Measurements from ENCODE around the gene PPP2R1A. TPM values are rescaled to one million over a fixed set of nuclear protein-coding genes. Genes with fewer than 3 reads are reported as not detected.
"Not testable (repeated sequence)": the region's sequence is repeated elsewhere in the genome, so short reads cannot be mapped to it uniquely, and the experiment has no call there.

PPP2R1A gene
- total RNA-seq, 1 donor from 2014 or later, result 184 TPM

DNA sequence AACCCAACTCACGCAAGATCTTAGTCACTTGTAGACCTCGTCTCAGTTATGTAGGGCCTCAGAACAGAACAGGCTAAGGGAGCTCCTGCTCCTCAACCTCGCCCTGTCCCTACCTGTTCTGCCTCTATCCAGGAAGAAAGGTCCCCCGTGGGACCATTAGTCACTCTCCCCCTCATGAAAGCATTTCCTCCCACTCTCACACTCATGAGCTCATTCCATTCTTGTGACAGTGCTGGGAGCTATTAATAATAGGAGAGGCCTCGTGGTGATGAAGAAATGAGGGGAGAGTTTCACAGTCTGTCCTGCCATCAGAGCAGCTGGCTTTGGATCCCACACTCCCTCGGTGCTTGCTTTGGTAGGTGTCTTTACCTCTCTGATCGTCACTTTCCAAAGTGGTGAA lies 10.2 kb downstream of the PPP2R1A start:
- no peak for DNase-seq (ENCODE audit: low spot score)

DNA sequence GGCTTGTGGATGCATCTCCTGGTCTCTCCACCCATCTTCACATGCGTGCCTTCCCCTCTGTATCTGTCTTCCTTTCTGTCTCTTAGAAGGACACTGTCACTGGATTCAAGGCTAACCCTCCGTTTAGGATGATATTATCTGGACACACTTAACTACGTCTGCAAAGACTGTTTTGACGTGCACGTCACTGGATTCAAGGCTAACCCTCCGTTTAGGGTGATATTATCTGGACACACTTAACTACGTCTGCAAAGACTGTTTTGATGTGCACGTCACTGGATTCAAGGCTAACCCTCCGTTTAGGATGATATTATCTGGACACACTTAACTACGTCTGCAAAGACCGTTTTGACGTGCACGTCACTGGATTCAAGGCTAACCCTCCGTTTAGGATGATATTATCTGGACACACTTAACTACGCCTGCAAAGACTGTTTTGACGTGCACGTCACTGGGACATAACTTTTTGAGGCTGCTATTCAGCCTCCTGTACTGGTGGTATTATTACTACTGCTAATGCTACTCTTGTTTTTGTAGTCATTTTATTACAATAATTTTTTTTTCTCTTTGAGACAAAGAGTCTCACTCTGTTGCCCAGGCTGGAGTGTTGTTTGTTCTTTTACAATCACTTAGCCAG lies 11.0 kb downstream of the PPP2R1A start:
- not testable (repeated sequence) for DNase-seq (ENCODE audit: low spot score)

DNA sequence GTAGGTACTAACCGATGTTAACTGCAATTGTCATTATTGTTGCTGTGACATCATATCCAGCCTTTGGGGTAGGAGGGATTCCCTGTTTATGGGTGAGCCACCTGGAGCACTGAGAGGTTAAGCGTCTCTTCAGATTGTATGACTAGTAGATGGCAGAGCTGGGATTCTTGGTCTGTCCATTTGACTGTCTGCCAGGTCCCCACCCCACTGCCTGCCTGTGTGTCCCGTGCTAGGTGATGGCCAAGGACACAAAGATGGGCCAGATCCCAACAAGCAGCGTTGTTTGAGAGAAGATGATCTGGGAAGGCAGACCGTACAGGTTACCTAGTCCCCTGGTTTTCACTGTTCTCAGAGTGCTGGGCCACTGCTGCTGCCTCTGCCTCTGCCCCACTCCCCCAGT lies 16.6 kb downstream of the PPP2R1A start:
- DNase-seq (ENCODE audit: low spot score), result no peak

DNA sequence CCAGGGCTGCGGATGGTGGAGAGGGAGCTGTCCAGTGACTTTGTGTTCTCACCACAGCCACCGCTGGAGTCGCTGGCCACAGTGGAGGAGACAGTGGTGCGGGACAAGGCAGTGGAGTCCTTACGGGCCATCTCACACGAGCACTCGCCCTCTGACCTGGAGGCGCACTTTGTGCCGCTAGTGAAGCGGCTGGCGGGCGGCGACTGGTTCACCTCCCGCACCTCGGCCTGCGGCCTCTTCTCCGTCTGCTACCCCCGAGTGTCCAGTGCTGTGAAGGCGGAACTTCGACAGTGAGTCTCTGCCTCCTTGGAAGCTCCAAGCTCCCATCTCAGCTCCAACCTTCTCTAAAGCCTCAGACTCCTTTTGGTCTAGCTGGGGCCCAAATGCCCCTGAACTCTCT lies 21.4 kb downstream of the PPP2R1A start:
- no peak for DNase-seq (ENCODE audit: low spot score)

DNA sequence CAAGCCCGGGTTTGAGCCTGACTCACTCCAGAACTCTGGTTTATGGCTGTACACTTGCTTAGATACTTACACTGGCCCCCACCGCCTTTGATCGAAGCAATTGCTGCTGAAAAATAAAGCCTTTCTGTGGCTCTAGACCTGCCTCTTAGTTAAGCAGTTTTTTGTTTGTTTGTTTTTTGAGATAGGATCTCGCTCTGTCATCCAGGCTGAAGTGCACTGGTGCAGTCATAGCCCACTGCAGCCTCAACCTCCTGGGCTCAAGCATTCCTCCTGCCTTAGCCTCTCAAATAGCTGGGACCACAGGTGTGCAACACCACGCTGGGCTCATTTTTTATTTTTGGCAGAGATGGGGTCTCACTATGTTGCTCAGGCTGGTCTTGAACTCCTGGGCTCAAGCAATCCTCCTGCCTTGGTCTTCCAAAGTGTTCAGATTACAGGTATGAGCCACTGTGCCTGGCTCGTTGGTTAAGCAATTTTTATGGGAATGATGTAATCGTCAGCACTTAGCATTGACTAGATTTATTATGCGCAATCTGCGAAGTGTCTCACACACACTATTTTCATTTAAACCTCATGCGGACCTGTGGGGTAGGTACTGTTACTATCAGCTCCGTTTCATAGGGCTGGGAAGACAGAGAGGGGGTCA lies 22.2 kb downstream of the PPP2R1A start:
- peak; percentile 24 for DNase-seq (ENCODE audit: low spot score)

DNA sequence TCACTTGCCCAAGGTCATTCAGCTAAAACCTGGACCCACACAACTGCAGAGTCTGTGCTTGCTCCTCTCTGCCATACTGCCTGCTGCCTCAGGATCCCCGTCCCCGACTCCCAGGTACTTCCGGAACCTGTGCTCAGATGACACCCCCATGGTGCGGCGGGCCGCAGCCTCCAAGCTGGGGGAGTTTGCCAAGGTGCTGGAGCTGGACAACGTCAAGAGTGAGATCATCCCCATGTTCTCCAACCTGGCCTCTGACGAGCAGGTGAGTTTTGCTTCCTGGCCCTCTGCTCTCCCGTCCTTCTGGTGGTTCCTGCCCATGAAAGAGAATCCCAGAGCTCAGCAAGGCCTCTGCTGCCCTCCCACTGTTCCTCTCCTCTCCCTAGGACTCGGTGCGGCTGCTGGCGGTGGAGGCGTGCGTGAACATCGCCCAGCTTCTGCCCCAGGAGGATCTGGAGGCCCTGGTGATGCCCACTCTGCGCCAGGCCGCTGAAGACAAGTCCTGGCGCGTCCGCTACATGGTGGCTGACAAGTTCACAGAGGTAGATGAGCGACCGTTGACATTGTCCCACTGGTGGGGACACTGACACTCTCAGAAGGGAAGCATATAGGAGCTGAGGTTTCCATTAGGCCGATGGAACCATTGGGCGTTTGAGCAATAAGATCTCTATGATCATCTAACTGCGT lies 22.9 kb downstream of the PPP2R1A start:
- DNase-seq (ENCODE audit: low spot score), result peak; percentile 67

DNA sequence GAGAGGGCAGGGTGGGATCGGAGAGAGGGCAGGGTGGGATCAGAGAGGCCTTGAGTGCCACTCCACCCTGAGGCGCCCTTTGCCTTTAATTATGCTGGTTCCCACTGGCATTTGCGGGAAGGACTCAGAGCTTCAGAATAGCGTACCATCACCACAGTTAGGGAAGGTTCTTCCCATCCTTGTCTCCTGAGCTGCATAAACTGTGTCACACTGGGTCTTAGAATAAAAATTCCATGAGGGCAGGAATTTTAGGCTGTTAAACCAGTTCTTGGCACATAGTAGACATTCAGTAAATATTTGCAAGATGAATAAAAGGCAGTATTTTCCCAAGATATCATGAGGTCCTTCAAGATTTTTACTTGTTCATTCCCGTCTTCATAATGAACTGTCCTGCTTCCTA lies 24.4 kb downstream of the PPP2R1A start:
- DNase-seq (ENCODE audit: low spot score), result no peak

DNA sequence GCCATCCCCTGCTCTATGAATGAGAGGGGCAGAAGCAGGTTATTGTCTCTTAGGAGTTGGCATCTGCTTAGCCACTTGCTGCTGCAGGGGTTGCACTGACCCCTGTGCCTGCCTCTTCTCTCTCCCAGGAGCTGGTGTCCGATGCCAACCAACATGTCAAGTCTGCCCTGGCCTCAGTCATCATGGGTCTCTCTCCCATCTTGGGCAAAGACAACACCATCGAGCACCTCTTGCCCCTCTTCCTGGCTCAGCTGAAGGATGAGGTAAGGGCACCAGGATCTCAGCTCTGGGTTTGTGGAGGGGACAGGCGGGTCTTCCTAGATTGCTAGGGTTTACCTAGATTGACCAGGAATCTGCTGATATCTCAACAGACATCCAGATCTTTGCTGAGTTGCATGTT lies 26.5 kb downstream of the PPP2R1A start:
- DNase-seq (ENCODE audit: low spot score), result no peak

DNA sequence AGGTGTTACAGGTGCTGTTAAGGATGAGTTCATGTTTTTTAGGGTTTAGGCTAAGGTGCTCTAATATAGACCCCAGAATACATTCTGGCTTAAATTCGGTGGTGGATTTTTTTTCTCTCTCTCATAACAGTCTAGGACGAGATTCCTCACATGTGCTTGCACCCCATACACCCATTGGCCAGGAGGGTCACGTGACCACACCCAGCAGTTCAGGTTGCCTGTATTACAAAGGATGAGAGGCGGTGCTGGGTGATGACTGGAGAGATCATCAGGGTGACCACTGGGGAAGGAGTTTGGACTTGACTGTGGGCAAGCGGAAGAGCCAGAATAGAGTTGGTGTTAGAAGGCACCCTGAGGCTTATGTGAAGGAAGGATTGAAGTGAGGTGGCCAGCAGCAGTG lies 27.7 kb downstream of the PPP2R1A start:
- DNase-seq (ENCODE audit: low spot score), result no peak

DNA sequence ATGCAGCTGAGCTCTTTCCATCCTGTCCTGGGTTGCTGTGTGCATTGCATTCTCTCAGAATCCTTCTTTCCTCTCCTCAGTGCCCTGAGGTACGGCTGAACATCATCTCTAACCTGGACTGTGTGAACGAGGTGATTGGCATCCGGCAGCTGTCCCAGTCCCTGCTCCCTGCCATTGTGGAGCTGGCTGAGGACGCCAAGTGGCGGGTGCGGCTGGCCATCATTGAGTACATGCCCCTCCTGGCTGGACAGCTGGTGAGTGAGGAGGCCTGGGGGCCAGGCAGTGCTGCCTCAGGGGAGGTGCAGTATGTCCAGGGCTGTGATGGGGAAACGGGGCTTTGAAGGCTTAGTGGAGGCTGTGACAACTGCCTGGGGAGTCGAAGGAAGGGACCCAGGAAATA lies 29.8 kb downstream of the PPP2R1A start:
- no peak for DNase-seq (ENCODE audit: low spot score)

DNA sequence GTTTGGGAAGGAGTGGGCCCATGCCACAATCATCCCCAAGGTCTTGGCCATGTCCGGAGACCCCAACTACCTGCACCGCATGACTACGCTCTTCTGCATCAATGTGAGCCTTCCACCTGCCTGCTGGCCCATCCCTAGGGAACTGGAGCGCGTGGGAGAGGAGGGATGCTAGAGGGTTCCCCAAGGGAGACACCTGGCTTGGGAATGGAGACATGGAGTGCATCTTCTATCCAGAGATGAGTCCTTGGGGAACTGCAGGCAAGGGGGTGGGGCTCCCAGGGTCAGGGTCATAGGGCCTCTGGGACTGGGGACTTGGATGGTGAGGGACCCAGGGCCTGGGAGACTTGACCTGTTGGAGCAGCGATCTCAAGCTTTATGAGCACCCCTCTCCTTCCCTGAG lies 31.2 kb downstream of the PPP2R1A start:
- DNase-seq (ENCODE audit: low spot score), result no peak

DNA sequence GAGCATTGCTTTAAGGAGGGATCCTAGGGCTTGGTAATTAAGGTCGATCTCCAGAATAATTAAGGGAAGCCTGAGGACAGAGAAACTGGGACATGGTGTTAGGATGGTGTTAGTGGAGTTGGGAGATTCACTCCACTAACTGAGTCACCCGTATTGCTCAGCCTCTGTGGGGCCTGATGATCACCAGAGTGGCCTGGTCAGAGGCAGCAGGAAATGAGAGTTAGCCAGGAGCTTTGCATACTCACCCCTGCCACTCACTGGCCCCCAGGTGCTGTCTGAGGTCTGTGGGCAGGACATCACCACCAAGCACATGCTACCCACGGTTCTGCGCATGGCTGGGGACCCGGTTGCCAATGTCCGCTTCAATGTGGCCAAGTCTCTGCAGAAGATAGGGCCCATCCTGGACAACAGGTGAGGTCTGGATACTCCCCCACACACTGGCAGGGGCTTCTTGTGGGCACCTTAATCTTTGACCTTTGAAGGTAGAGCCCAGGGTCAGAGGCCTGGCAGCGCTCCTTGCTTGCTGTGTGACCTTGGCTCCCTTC lies 32.1 kb downstream of the PPP2R1A start:
- no peak for DNase-seq (ENCODE audit: low spot score)

DNA sequence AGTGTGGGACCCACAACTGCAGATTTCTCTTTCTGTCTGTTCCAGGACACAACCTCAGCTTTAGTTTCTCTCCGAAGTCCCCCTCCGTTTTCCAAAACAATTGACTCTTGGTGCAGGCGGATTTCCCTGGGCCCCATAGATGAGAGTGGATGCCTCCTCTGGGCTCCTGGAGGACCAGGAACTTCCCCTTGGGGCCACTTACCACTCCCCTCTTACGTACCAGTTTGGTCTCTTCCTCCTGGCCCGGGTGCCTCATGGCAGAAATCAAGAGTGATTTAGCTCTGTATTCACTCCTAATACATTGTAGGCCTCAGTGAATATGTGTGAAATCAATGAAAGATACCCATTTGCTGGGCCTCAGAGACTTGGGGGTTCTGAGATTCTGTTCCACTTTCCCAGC lies 34.4 kb downstream of the PPP2R1A start:
- DNase-seq (ENCODE audit: low spot score), result no peak

DNA sequence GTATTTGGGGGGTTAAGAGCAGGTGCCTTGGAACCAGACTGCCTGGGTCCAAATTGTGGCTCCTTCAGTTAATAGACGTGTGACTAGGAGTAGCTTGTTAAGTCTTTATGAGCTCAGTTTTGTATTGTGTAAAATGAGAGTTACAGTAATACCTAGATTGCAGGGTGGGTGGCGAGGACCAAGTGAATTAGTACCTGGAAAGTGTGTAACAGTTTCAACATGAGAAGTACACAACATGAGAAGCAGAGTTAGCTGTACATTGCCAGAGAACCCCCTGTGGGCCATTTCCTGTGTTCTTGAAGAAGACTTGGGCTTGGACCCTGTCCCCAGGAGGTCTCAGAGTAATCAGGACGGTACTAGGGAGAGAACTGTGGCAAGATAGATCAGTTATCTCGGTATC lies 36.8 kb downstream of the PPP2R1A start:
- no peak for DNase-seq (ENCODE audit: low spot score)

DNA sequence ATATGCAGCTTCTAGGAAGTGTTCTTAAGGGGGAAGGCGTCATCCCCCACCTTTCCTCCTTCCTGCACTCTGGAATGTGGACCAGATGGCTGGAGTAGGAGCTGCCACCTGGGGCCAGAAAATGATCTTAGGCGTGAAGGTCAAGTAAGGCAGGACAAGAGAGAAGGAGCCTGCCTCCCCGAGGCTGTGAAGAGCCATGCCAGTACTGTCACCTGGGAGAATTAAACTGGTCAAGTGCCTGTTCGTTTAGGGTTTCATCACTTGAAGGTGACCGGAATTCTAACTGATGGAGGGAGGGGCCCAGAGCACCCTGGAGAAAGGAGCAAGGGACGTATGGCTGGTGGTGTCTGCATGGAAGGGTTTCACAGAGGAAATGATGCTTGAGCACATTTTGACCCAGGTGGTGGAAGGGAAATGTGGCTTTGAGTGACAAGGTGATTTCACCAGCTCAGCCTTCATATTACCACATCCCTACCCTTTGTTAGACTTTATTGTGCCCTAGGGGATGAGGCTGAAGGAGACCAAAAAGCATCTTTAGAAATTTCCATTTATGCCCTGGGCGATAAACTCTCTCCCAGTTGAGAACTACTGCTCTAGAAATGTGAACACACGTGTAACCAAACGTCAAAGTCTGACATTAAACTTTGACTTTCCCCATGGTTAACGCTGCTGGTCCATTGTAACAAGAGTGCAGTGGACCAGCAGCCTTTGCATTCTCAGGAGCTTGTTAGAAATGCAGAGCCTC lies 37.5 kb downstream of the PPP2R1A start:
- no peak for DNase-seq (ENCODE audit: low spot score)

DNA sequence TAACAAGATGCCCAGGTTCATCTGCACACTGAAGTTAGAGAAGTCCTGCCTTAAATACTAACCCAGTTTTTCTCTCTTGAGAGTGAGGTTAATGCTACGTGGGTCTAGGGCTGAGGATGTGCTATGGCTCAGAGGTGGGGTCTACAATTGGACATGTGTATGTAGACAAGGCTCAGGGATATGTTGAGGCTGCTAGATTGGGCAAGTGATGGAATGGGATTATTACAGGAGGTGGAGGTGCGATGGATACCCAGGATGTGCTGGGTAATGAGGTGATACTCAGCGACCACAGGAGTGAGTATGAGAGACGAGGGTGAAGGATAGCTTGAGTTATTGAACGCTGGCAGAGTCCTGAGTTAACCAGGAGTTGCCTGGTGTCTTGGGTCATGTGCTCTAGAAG lies 38.1 kb downstream of the PPP2R1A start:
- DNase-seq (ENCODE audit: low spot score), result no peak

DNA sequence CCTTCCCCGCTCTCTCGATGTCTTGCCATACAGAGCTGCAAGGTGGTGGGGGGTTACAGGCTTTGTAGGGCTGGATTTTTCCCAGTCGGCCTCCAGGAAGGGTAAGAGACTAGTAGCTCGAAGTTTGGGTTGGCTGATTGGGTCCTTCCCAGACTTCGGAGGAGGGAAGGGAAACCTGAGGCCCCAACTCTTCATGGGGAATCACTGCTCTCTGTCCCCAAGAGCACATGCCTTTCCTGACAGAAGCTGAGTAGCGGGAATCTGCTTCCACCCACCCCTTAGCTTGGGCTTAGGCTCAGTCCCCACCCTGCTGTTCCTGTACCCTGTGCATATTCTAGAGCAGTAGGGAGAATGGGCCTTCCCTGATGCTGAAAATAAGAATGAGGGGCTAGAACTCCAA lies 39.7 kb downstream of the PPP2R1A start:
- no peak for DNase-seq (ENCODE audit: low spot score)

DNA sequence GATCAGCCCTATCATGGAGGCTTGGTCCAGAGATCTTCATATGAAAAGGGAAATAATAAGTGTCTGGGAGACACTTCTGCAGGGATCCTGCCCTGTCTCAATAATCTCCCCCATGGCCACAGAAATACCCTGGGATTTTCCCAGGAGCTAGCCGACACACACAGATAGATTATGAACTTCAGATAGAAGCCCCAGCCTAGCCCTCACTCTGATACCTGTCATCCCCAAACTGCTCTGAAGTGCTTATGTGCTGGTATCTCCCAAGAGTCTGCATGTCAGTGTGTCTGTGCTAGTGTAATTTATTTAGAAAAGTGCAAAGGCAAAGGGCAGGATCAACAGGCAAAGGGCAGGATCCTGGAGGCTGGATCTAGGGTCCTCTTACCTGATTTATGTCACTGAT lies 40.8 kb downstream of the PPP2R1A start:
- no peak for DNase-seq (ENCODE audit: low spot score)

DNA sequence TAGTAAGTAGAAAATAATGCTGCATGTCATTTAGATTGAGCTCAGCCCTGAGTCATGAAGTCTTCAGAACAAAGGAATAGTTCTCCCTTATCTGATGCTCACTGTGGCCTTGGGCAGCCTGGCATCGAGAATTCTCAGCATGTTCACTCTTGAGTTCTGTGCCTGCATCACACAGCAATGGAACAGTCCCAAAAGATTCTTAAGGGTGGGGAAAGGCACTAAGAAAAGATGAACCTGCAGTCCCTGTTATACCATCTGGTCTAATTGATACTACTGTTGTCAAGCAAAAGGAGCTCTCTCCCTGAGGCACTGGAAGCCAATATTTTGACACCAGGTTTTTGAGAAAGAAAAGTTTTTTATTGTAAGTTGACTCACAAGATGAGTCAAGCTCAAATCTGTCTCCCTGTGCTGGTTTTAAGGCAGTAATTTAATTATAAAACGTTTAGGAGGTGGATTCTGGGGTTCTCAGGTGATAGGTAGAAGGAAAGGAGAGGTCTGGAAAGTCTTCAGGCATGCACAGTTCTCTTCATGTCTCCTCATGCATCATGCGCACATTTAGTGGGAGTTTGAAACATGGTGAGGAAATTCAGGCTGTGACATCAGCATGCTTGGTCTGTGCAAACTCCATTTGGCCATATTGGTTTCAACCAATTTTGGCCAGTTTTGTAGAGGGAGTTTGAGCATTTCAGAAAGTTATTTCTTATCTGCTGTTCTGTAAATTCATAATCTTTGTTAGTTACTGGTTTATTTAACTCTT lies 41.5 kb downstream of the PPP2R1A start:
- no peak for DNase-seq (ENCODE audit: low spot score)

DNA sequence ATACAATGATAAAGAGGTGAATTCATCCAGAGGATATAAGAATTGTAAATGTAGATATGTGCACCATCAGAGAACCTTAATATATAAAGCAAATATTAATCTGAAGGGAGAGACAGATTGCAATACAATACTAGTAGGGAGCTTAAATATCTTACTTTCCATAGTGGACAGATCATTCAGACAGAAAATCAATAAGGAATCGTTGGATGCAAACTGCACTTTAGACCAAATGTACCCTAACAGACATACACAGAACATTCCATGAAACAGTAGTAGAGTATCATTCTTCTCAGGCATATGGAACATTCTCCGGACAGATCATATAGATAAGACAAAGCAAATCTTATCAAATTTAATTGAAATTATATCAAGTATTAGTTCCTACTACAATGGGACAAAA lies 44.6 kb downstream of the PPP2R1A start:
- no peak for DNase-seq (ENCODE audit: low spot score)

DNA sequence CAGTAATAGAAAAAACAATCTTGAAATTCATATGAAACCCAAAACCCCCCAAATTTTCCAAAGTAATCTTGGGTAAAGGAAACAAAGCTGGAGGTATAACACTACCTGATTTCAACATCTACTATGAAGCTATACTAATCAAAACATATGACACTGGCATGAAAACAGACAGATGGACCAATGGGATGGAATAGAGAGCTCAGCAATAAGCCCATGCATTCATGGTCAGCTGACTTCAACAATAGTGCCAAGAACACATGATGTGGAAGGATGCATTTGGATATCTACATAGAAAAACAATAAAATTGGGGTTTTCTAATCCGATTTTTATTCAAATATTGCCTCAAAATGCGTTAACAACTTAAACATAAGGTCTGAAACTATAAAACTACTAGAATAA lies 47.3 kb downstream of the PPP2R1A start:
- DNase-seq (ENCODE audit: low spot score), result no peak
